Measurements from ENCODE around the gene KCNJ3. TPM values are rescaled to one million over a fixed set of nuclear protein-coding genes. Genes with fewer than 3 reads are reported as not detected.

The KCNJ3 gene
- total and polyA plus RNA-seq, 9 of the 15 experiments (the other 6 are each of a cell fraction or from before 2014, with no cell fraction given): not detected

GRCh38 chr2:154664248-154664647, 34.2 kb upstream of the KCNJ3 start:
- Histone ChIP-seq H3K27me3 (ENCODE audit: control insufficient read depth in 2 of 2, insufficient read depth in 2 of 2, low read length in 2 of 2) (no peaks in the 10 kb centered on the region), H3K4me2 (ENCODE audit: insufficient read depth, low read length) (no peak overlapping the region), H3K9me3 (replicated peaks; ENCODE audit: control insufficient read depth, insufficient read depth, low read depth, low read length) (no peaks in the 10 kb centered on the region), H2AFZ (ENCODE audit: low read depth, low read length) (no peak overlapping the region), H3K36me3 (ENCODE audit: control insufficient read depth, insufficient read depth, low read length) (no peaks in the 10 kb centered on the region), H3K27ac (ENCODE audit: extremely low read depth, low read depth, low read length) (no peak overlapping the region), H3K79me2 (ENCODE audit: control insufficient read depth, insufficient read depth, low read length) (no peaks in the 10 kb centered on the region), H3K4me1 (replicated peaks in 1 of 2; ENCODE audit: control insufficient read depth in 2 of 2, insufficient read depth in 2 of 2, low read length in 2 of 2) (no peaks in the 10 kb centered on the region), H3K4me3 (no peak overlapping the region), H3K9me1 (ENCODE audit: control insufficient read depth, insufficient read depth, low read length) (no peaks in the 10 kb centered on the region), H4K20me1 (replicated peaks; ENCODE audit: control insufficient read depth, insufficient read depth, low read length) (no peaks in the 10 kb centered on the region), H3K9ac (ENCODE audit: insufficient read depth in 1 of 2, low read depth in 2 of 2, low read length in 2 of 2) (no peak overlapping the region)
- no peak for TF ChIP-seq CEBPG (CRISPR knock-in tag; IDR thresholded peaks at IDR 0.05)
- TF ChIP-seq CEBPG (tag; conservative IDR thresholded peaks at IDR 0.05 in 1 of 2, IDR thresholded peaks at IDR 0.05 in 1 of 2): peak in 1 of 2 experiments; percentile 47; a peak in 2 of 4 replicates
- no peak for TF ChIP-seq RBM25 (IDR thresholded peaks at IDR 0.05; ENCODE audit: low read depth, low read length, severe bottlenecking)
- no peak for TF ChIP-seq KHSRP (IDR thresholded peaks at IDR 0.05)
- no peak for DNase-seq (ENCODE audit: extremely low read depth in 1 of 4, low spot score in 3 of 4)
- no peak for ATAC-seq
- no peak for FAIRE-seq
- intact Hi-C loops (cut with micrococcal nuclease): no loop called here
- ChIA-PET POLR2A (no interaction called here), CTCF (ENCODE audit: low intra/inter-chr PET ratio) (no interaction called here)
- in situ Hi-C loops (cut with MboI): no loop called here
- no TSS peak for BruUV-seq (replicated peaks)

GRCh38 chr2:154670083-154670482, 28.4 kb upstream of the KCNJ3 start:
- 0% methylated on average over 1 of the region's 1 CpG for WGBS (ENCODE audit: insufficient coverage, low coverage, missing lambda C conversion rate)
- Histone ChIP-seq H3K27ac (ENCODE audit: extremely low read depth, low read depth, low read length) (no peak overlapping the region), H3K9me1 (ENCODE audit: control insufficient read depth, insufficient read depth, low read length) (no peaks in the 10 kb centered on the region), H3K4me1 (replicated peaks in 1 of 2; ENCODE audit: control insufficient read depth in 2 of 2, insufficient read depth in 2 of 2, low read length in 2 of 2) (no peaks in the 10 kb centered on the region), H3K27me3 (ENCODE audit: control insufficient read depth in 2 of 2, insufficient read depth in 2 of 2, low read length in 2 of 2) (no peaks in the 10 kb centered on the region), H2AFZ (ENCODE audit: low read depth, low read length) (no peak overlapping the region), H3K4me3 (no peak overlapping the region), H3K9ac (ENCODE audit: insufficient read depth in 1 of 2, low read depth in 2 of 2, low read length in 2 of 2) (no peak overlapping the region), H3K4me2 (ENCODE audit: insufficient read depth, low read length) (no peak overlapping the region), H4K20me1 (replicated peaks; ENCODE audit: control insufficient read depth, insufficient read depth, low read length) (no peaks in the 10 kb centered on the region), H3K9me3 (replicated peaks; ENCODE audit: control insufficient read depth, insufficient read depth, low read depth, low read length) (no peaks in the 10 kb centered on the region), H3K79me2 (ENCODE audit: control insufficient read depth, insufficient read depth, low read length) (no peaks in the 10 kb centered on the region), H3K36me3 (ENCODE audit: control insufficient read depth, insufficient read depth, low read length) (no peaks in the 10 kb centered on the region)
- intact Hi-C loops (cut with micrococcal nuclease) (no loop called here), in situ Hi-C loops (cut with MboI) (no loop called here)
- ATAC-seq (no peak), DNase-seq (ENCODE audit: extremely low read depth in 1 of 4, low spot score in 3 of 4) (no peak), FAIRE-seq (no peak)
- ChIA-PET POLR2A (no interaction called here), CTCF (ENCODE audit: low intra/inter-chr PET ratio) (no interaction called here)
- BruUV-seq (replicated peaks): no TSS peak
- TF ChIP-seq FOXP1 (CRISPR knock-in tag; IDR thresholded peaks at IDR 0.05): no peak
- TF ChIP-seq CHCHD3 (CRISPR knock-in tag; IDR thresholded peaks at IDR 0.05): no peak
- TF ChIP-seq MTA2 (IDR thresholded peaks at IDR 0.05; ENCODE audit: low read depth): no peak
- no peak for TF ChIP-seq ZNF384 (IDR thresholded peaks at IDR 0.05; ENCODE audit: low read depth, low read length)
- TF ChIP-seq HNRNPL (IDR thresholded peaks at IDR 0.05; ENCODE audit: low read depth, low read length): no peak
- no peak for TF ChIP-seq ZBTB8A (IDR thresholded peaks at IDR 0.05; ENCODE audit: partially characterized antibody)
- no peak for TF ChIP-seq POLR2H (tag; IDR thresholded peaks at IDR 0.05; ENCODE audit: low read depth)
- no peak for TF ChIP-seq ZNF655 (CRISPR knock-in tag; IDR thresholded peaks at IDR 0.05)
- no peak for TF ChIP-seq NFE2L1 (tag; IDR thresholded peaks at IDR 0.05; ENCODE audit: borderline replicate concordance, low read depth)
- no peak for TF ChIP-seq ZNF444 (CRISPR knock-in tag; IDR thresholded peaks at IDR 0.05)
- TF ChIP-seq STAT5B (CRISPR knock-in tag; IDR thresholded peaks at IDR 0.05): no peak
- TF ChIP-seq HNRNPUL1 (IDR thresholded peaks at IDR 0.05; ENCODE audit: low read length): no peak
